Measurements from ENCODE around the gene OR8D2.

DNA sequence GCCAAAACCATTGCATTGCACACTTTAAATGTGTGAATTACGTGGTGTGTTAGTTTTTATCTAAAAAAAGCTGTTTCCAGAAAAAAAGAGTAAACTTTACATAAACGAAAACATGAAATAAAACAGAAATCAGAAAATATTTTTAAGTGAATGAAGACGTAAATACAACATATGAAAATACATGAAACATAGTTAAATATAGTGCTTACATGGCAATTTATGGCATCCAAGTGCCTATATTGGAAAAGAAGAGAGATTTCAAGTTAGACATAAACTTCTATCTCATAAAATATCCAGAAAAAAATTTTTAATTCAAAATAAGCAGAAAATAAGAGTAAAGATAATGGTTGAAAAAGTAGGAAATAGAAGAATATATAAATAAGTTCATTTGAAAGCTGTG is 11.9 kb upstream of the OR8D2 start:
- TF ChIP-seq, protein P1, sequence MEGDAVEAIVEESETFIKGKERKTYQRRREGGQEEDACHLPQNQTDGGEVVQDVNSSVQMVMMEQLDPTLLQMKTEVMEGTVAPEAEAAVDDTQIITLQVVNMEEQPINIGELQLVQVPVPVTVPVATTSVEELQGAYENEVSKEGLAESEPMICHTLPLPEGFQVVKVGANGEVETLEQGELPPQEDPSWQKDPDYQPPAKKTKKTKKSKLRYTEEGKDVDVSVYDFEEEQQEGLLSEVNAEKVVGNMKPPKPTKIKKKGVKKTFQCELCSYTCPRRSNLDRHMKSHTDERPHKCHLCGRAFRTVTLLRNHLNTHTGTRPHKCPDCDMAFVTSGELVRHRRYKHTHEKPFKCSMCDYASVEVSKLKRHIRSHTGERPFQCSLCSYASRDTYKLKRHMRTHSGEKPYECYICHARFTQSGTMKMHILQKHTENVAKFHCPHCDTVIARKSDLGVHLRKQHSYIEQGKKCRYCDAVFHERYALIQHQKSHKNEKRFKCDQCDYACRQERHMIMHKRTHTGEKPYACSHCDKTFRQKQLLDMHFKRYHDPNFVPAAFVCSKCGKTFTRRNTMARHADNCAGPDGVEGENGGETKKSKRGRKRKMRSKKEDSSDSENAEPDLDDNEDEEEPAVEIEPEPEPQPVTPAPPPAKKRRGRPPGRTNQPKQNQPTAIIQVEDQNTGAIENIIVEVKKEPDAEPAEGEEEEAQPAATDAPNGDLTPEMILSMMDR (conservative IDR thresholded peaks at IDR 0.05), result no peak
- no peak for TF ChIP-seq ZFX (IDR thresholded peaks at IDR 0.05)

All from C4-2B (cell line).